SJSA1 (cell line): ENCODE data around the gene OR8B8. TPM values are rescaled to one million over a fixed set of nuclear protein-coding genes. Genes with fewer than 3 reads are reported as not detected.
"Not testable (repeated sequence)": the region's sequence is repeated elsewhere in the genome, so short reads cannot be mapped to it uniquely, and the experiment has no call there.

Source experiments
- DNase-seq, 2 experiments: peaks; one replicate each; pipeline ENCODE4 v3.0.0-alpha.2; 2015 to 2020; ENCODE audit warnings: low spot score in 2 of 2, low read depth in 1 of 2
- H3K27ac ChIP-seq: fragments of 250-450 bp; sonication (Bioruptor Pico); 2 replicates; pipeline ENCODE4 v1.5.1; 2020; ENCODE audit warnings: mild to moderate bottlenecking, moderate library complexity
- H3K27me3 ChIP-seq: fragments of 250-450 bp; sonication (Bioruptor Pico); replicated peaks from 2 replicates; pipeline ENCODE4 v1.5.1; 2020; ENCODE audit warnings: mild to moderate bottlenecking, moderate library complexity
- H3K36me3 ChIP-seq: fragments of 250-450 bp; sonication (Bioruptor Pico); 2 replicates; pipeline ENCODE4 v1.5.1; 2020; ENCODE audit warnings: mild to moderate bottlenecking
- H3K4me1 ChIP-seq: fragments of 250-450 bp; sonication (Bioruptor Pico); replicated peaks from 2 replicates; pipeline ENCODE4 v1.6.1; 2021; ENCODE audit warnings: mild to moderate bottlenecking
- H3K4me3 ChIP-seq: fragments of 250-450 bp; sonication (Bioruptor Pico); 2 replicates; pipeline ENCODE4 v1.5.1; 2020; ENCODE audit warnings: mild to moderate bottlenecking
- H3K9me3 ChIP-seq: fragments of 250-450 bp; sonication (Bioruptor Pico); replicated peaks from 2 replicates; pipeline ENCODE4 v1.5.1; 2020; ENCODE audit warnings: mild to moderate bottlenecking
- total RNA-seq: library from RNA; depleted of rRNA; stranded (reverse); fragments of >200 nt; shearing (Covaris generic); gene quantifications from 2 replicates; pipeline ENCODE4 v1.2.3, GENCODE V29; 2014

The OR8B8 gene
- total RNA-seq, 1 experiment from 2014 or later = not detected

DNA sequence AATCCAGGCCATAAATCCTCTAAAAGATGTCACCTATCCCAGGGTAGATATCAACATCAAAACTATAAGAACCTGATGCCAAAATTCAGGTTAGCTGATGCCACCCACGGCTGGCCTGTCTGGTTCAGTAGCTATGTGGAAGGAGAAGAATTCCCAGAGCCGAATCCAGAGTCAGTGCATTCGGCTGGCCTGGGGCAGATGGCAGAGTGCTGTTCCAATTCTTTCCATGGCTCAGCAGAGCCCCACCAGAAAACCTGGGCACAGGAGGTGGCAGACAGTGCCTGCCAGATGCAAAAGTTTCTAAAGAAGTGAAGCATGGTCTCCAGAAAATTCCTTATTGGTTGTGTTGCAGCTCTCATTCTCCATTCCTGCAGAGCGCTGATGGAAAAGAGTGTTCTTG, 19.9 kb upstream of the OR8B8 start:
- no peak for DNase-seq
- Histone ChIP-seq H3K4me3 (no peak overlapping the region), H3K9me3 (no peaks in the 10 kb centered on the region), H3K4me1 (no peaks in the 10 kb centered on the region), H3K27me3 (no peaks in the 10 kb centered on the region), H3K27ac (no peak overlapping the region), H3K36me3 (no peaks in the 10 kb centered on the region)

DNA sequence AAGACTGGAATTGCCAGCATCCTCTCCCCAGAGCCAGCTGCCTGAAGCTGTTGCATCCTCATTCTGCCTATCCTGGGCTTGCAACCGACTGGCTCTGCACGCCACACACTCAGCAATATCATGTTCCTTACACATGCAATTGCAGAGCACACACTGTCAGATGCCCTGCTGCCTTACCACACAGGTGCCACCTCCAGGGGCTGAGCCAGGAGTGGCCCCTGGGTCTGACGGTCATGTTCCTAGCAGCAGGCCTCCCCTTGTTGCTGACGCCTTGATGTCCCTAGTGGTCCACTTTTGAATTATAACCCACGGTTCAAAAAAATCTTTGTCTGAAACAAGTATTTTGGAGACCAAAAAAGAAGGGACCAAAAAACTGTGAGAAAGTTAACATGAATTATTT, 18.5 kb upstream of the OR8B8 start:
- H3K27ac ChIP-seq = no peak overlapping the region
- no peaks in the 10 kb centered on the region for H3K36me3 ChIP-seq
- no peaks in the 10 kb centered on the region for H3K27me3 ChIP-seq
- no peak for DNase-seq
- H3K4me3 ChIP-seq = no peak overlapping the region
- H3K4me1 ChIP-seq = no peaks in the 10 kb centered on the region
- H3K9me3 ChIP-seq = no peaks in the 10 kb centered on the region

DNA sequence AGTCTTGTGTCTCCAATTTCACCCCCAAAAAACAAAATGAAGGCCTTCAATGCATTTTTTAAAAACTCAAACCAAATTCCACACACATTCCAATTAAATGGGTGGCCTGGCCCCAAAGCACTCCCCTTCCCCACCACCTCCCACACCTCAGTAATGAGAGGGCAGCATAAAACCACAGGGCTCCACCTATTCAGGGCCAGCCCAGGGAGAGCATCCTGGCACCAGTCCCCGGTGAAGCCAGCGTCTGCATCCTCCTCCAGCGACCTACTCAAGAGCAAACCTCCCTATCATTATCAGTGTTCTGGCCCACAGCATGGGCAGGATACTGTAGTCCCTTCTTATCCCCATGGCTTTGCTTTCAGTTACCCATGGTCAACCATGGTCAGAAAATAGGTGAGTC, 17.8 kb upstream of the OR8B8 start:
- no peaks in the 10 kb centered on the region for H3K27me3 ChIP-seq
- no peaks in the 10 kb centered on the region for H3K9me3 ChIP-seq
- DNase-seq = no peak
- no peak overlapping the region for H3K27ac ChIP-seq
- no peaks in the 10 kb centered on the region for H3K4me1 ChIP-seq
- H3K36me3 ChIP-seq = no peaks in the 10 kb centered on the region
- no peak overlapping the region for H3K4me3 ChIP-seq

DNA sequence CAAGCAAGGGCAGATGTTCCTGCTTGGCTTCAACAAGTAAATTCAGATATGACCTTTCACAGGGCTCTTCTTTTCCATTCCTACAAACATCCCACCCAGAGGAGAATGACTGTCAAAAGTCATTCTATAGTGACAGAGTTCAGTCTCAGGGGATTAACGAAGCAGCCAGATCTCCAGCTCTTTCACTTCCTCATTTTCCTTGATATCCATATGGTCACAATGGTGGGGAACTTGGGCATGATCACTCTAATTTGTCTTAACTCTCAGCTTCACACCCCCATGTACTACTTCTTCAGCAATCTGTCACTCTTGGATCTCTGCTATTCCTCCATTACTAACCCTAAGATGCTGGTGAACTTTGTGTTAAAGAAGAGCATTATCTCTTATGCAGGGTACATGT, 15.0 kb upstream of the OR8B8 start:
- Histone ChIP-seq H3K27me3 (no peaks in the 10 kb centered on the region), H3K4me3 (no peak overlapping the region), H3K27ac (no peak overlapping the region), H3K9me3 (no peaks in the 10 kb centered on the region), H3K36me3 (no peaks in the 10 kb centered on the region), H3K4me1 (no peaks in the 10 kb centered on the region)
- no peak for DNase-seq

DNA sequence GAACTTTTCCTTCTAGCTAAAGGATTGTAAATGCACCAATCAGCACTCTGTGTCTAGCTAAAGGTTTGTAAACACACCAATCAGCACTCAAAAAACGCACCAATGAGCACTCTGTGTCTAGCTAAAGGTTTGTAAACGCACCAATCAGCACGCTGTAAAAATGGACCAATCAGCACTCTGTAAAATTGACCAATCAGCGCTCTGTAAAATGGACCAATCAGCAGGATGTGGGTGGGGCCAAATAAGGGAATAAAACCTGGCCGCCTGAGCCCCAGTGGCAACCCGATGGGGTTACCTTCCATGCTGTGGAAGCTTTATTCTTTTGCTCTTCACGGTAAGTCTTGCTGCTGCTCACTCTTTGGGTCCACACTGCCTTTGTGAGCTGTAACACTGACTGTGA, 13.9 kb upstream of the OR8B8 start:
- DNase-seq, H3K27ac ChIP-seq, H3K4me1 ChIP-seq, H3K27me3 ChIP-seq, H3K9me3 ChIP-seq, H3K4me3 ChIP-seq, H3K36me3 ChIP-seq: not testable (repeated sequence)

DNA sequence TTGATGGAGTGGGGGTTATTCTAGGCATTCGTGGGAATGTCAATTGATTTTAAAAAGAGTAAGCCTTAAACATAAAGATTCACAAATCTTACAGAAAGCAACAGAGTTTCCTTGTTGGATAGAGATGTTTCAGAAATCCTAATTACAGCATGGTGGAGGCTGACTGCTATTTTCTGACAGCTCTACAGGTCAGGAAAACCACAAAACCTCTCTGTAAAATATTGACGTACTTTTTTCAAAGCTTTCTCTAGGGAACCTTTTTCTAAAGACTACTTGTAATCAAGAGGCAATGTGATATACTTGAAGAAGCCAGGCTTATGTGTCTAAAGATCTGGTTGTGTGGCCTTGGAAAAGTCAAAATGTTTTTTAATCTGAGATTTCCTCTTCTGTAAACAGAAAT, 9.1 kb upstream of the OR8B8 start:
- H3K27me3 ChIP-seq = no peaks in the 10 kb centered on the region
- no peaks in the 10 kb centered on the region for H3K36me3 ChIP-seq
- H3K4me1 ChIP-seq = no peaks in the 10 kb centered on the region
- H3K27ac ChIP-seq = no peak overlapping the region
- DNase-seq = no peak
- no peaks in the 10 kb centered on the region for H3K9me3 ChIP-seq
- H3K4me3 ChIP-seq = no peak overlapping the region

DNA sequence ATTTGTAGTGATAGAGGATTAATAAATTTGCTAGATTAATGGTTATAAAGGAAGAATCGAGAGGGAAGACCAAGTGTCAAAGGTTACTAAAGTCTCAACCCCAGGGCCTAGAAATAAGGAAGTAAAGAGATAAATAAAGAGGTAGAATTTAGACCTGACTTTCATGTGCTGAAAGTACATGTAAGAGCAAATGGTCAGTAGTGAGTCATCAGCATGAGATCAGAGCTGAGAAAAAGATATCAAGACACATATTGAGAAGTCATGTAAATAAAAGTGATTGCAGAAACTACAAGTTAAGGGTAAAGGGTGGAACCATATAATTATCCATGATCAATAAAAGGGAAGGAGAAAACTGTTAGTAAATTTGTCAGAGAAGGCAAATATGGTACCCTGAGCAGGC, 1.4 kb upstream of the OR8B8 start:
- no peak for DNase-seq
- Histone ChIP-seq H3K36me3 (no peaks in the 10 kb centered on the region), H3K9me3 (no peaks in the 10 kb centered on the region), H3K4me1 (no peaks in the 10 kb centered on the region), H3K27ac (no peak overlapping the region), H3K4me3 (no peak overlapping the region), H3K27me3 (no peaks in the 10 kb centered on the region)

DNA sequence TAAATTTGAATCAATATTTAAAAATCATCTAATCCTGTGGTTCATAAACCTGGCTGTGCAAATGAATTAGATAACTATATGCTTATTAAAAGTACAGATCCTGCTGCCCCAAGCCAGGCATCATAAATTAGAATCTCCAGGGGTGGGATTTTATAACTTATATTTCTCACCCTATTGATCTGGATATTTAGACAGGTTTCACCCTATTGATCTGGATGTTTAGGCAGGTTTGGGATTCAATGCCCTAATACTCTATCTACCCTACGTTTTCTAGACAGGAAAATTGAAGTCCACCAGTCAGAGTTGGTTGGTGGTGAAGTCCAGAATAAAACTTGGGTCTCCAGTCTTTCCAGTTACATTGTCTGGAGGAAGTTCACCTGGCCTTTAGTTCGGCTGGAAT, 2.6 kb downstream of the OR8B8 start:
- Histone ChIP-seq H3K9me3 (no peaks in the 10 kb centered on the region), H3K27ac (no peak overlapping the region), H3K4me3 (no peak overlapping the region), H3K27me3 (no peaks in the 10 kb centered on the region), H3K36me3 (no peaks in the 10 kb centered on the region), H3K4me1 (no peaks in the 10 kb centered on the region)
- DNase-seq = no peak

DNA sequence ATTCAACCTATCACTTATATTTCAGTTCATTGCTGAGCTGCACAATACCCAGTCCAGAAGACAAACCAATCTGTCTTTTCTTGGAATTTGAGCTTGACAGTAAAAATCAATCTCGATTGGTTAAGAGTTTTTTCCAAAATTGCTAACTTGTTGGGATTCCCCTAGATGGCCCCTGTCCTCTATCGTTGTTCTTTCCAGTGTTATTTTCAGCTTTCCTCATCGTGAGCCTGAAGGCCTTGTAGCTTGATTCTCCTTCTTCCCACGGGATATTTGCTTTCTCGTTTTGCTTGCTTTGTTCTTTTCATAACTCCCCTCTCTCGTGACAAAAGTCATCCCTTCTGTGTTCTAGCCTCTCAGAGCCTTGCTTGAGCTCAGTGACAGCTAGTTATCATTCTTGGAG, 3.1 kb downstream of the OR8B8 start:
- Histone ChIP-seq H3K4me1 (no peaks in the 10 kb centered on the region), H3K4me3 (no peak overlapping the region), H3K27ac (no peak overlapping the region), H3K36me3 (no peaks in the 10 kb centered on the region), H3K27me3 (no peaks in the 10 kb centered on the region), H3K9me3 (no peaks in the 10 kb centered on the region)
- DNase-seq = no peak

DNA sequence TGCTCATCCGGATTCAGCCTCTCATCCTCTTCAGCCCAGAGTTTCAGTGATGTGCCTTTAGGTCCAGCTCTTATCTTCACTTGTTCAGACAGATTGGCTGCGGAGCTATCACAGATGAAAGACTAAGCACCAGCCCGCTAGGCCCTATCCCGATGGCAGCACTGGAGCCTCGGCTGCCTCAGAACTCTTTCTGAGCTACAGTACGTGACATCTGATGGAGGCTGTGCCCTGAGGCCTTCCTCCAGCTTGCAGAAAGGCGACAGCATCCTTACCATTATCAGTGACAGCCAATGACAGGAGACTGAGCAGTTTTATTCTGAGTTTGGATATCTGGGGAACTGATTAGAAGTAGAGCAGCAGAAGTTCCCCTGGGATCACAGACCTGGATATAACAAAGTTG, 4.0 kb downstream of the OR8B8 start:
- H3K4me3 ChIP-seq = no peak overlapping the region
- no peaks in the 10 kb centered on the region for H3K27me3 ChIP-seq
- no peaks in the 10 kb centered on the region for H3K36me3 ChIP-seq
- no peak for DNase-seq
- no peaks in the 10 kb centered on the region for H3K9me3 ChIP-seq
- H3K27ac ChIP-seq = no peak overlapping the region
- no peaks in the 10 kb centered on the region for H3K4me1 ChIP-seq

DNA sequence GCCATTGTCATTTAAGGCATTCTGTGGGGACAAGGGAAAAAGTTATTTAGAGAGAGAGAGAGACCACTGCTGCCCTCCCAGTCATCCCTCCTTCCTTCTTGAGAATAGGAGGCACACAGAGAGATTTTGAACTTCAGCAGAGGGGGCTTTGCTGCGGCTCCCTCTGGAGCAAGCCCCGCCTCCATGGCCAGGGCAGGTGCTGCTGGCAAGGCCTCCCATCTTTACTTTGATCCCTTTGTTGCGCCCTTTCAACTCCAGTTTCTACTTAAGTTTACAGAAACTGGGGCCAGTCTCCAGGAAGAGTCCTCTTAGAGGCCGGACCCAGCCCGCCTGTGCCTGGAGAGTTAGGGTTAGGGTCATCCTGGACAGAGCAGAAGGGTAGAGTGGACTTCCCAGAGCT, 4.4 kb downstream of the OR8B8 start:
- H3K4me3 ChIP-seq = no peak overlapping the region
- no peak for DNase-seq
- no peaks in the 10 kb centered on the region for H3K9me3 ChIP-seq
- no peak overlapping the region for H3K27ac ChIP-seq
- no peaks in the 10 kb centered on the region for H3K27me3 ChIP-seq
- H3K36me3 ChIP-seq = no peaks in the 10 kb centered on the region
- H3K4me1 ChIP-seq = no peaks in the 10 kb centered on the region

DNA sequence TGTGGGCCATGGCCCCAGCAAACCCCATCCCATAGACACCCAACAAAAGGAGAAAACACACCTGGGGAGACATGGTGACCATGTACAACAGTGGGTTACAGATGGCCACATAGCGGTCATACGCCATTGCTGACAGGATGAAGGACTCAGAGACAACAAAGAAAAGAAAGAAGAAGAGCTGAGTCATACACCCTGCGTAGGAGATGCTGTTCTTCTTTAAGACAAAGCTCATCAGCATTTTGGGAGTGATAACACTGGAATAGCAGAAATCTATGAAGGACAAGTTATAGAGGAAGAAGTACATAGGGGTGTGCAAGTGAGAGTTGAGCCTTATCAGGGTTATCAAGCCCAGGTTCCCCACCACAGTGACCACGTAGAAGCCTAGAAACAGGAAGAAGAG, 4.9 kb downstream of the OR8B8 start:
- Histone ChIP-seq H3K4me1 (no peaks in the 10 kb centered on the region), H3K27ac (no peak overlapping the region), H3K36me3 (no peaks in the 10 kb centered on the region), H3K27me3 (no peaks in the 10 kb centered on the region), H3K9me3 (no peaks in the 10 kb centered on the region), H3K4me3 (no peak overlapping the region)
- no peak for DNase-seq

DNA sequence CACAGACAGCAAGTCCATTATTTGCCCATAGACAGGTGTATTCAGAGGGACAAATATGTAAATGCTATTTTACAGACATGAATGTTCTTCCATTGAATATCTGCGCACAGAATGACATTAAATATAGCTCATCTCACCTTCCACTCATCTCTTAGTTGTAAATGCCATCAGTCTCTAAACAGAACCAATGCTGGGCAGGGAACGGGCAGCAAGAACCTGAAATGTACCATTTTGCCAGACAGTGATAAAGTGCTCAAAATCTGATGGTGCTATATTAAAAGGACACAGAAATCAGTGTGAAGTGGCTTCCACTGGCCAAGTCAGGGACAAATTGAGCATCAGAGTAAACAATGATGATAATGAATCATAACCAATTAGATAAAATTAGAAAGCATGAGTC, 10.8 kb downstream of the OR8B8 start:
- H3K9me3 ChIP-seq = no peaks in the 10 kb centered on the region
- H3K36me3 ChIP-seq = no peaks in the 10 kb centered on the region
- H3K27me3 ChIP-seq = no peaks in the 10 kb centered on the region
- no peaks in the 10 kb centered on the region for H3K4me1 ChIP-seq
- DNase-seq = no peak
- H3K27ac ChIP-seq = no peak overlapping the region
- H3K4me3 ChIP-seq = no peak overlapping the region

DNA sequence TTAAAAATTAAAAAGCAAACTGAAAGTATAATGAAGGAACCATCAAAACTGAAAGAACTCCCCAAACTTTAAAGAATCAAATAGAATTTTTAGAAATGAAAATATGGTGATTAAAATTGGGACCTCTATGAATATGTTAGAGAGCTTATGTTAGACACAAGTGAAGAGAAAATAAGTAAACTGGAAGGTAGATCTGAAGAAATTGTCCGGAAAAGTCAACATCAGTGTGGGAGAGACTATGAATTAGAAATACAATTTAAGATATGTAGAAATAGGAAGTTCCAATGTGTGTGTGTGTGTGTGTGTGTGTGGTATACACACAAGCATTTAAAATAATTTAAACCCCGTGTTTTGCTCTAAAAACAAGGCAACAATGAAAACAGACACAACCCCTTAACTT, 15.9 kb downstream of the OR8B8 start:
- DNase-seq = no peak
- no peak overlapping the region for H3K4me3 ChIP-seq
- no peaks in the 10 kb centered on the region for H3K9me3 ChIP-seq
- no peak overlapping the region for H3K27ac ChIP-seq
- H3K36me3 ChIP-seq = no peaks in the 10 kb centered on the region
- H3K27me3 ChIP-seq = no peaks in the 10 kb centered on the region
- no peaks in the 10 kb centered on the region for H3K4me1 ChIP-seq

DNA sequence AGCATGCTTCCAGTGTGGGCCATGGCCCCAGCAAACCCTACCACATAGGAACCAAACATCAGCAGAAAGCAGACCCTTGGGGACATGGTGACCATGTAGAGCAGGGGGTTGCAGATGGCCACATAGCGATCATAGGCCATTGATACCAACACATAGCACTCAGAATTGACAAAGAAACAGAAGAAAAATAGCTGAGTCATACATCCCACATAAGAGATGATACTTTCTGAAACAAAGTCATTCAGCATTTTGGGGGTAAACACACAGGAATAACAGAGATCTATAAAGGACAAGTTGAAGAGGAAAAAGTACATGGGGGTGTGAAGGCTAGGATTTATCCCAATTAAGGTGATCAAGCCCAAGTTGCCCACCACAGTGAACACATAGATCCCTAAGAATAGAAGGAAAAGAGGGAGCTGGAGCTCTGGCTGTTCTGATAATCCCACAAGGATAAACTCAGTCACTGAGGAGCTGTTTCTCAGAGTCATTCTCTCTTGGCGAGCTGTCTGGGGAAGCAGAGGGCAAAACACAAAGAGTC, 21.0 kb downstream of the OR8B8 start, which contains the start of gene OR8B4:
TSS of gene OR8B4 (minus strand) at position 488 of the 538 bp plus-strand sequence. CDS start at position 488, 0 bp downstream.
- no peak within 1 kb of the TSS for H3K4me3 ChIP-seq
- no peaks in the 10 kb centered on the region for H3K4me1 ChIP-seq
- no peak for DNase-seq
- no peaks in the 10 kb centered on the region for H3K9me3 ChIP-seq
- no peak within 1 kb of the TSS for H3K27ac ChIP-seq
- no peaks in the 10 kb centered on the region for H3K36me3 ChIP-seq
- H3K27me3 ChIP-seq = no peaks in the 10 kb centered on the region
